SK-N-SH treated with all-trans-retinoic acid at 6 μM for 48 hours (cell line): ENCODE results near the gene FCAR.

ENCODE experiments used
- BACH2 ChIP-seq: fragments of 250-450 bp; sonication (Bioruptor Pico); IDR thresholded peaks from 2 replicates; pipeline ENCODE4 v1.9.0; 2021; ENCODE audit warnings: mild to moderate bottlenecking, borderline replicate concordance
- ISL1 ChIP-seq: fragments of 250-450 bp; sonication (Bioruptor Pico); IDR thresholded peaks from 2 replicates; pipeline ENCODE4 v2.1.2; 2022; ENCODE audit warnings: mild to moderate bottlenecking, moderate library complexity
- PATZ1 ChIP-seq: fragments of 250-450 bp; sonication (Bioruptor Pico); IDR thresholded peaks from 2 replicates; pipeline ENCODE4 v1.8.0; 2020; ENCODE audit warnings: mild to moderate bottlenecking, moderate library complexity, borderline replicate concordance
- TCF4 ChIP-seq: fragments of 250-450 bp; sonication (Bioruptor Pico); IDR thresholded peaks from 2 replicates; pipeline ENCODE4 v1.8.0; 2021; ENCODE audit warnings: mild to moderate bottlenecking, moderate library complexity, borderline replicate concordance
- TSHZ2 ChIP-seq: fragments of 250-450 bp; sonication (Bioruptor Pico); IDR thresholded peaks from 2 replicates; pipeline ENCODE4 v1.5.0; 2020; ENCODE audit warnings: mild to moderate bottlenecking, moderate library complexity
- ZFP3 ChIP-seq: fragments of 250-450 bp; sonication (Bioruptor Pico); IDR thresholded peaks from 2 replicates; pipeline ENCODE4 v1.5.0; 2020; ENCODE audit warnings: mild to moderate bottlenecking, moderate library complexity
- ZFP30 ChIP-seq: fragments of 450-650 bp; formaldehyde crosslinking; IDR thresholded peaks from 2 replicates; pipeline ENCODE4 v1.5.0; 2022; ENCODE audit warnings: mild to moderate bottlenecking, moderate library complexity

- TF ChIP-seq ZFP30 (no peak), PATZ1 (no peak), BACH2 (CRISPR knock-in tag) (no peak), TSHZ2 (no peak), ISL1 (CRISPR knock-in tag) (no peak), ZFP3 (CRISPR knock-in tag) (no peak), TCF4 (CRISPR knock-in tag) (no peak)
These were observed 3.4 kb downstream of the FCAR start for GRCh38 chr19:54877471-54877870.
